Immature natural killer cell (primary cell): Measurements from ENCODE around the gene IL1RN. TPM values are rescaled to one million over a fixed set of nuclear protein-coding genes. Genes with fewer than 3 reads are reported as not detected.

Source experiments
- DNase-seq, 3 donors: peaks; one replicate each; pipeline ENCODE4 v3.0.0; 2022; ENCODE audit warnings: mixed read lengths in 1 of 3
- H3K27ac Mint-ChIP-seq, 6 donors: one replicate each; pipeline ENCODE4 v1.8.0; 2020; ENCODE audit warnings: mixed read lengths in 6 of 6, mild to moderate bottlenecking in 5 of 6, inconsistent platforms in 4 of 6, moderate library complexity in 3 of 6
- H3K27me3 Mint-ChIP-seq, 3 donors: one replicate each; pipeline ENCODE4 v1.8.0; 2020 to 2021; ENCODE audit warnings: low read depth in 3 of 3, mild to moderate bottlenecking in 3 of 3, mixed read lengths in 3 of 3, moderate library complexity in 3 of 3, inconsistent platforms in 1 of 3
- H3K36me3 Mint-ChIP-seq, 3 donors: one replicate each; pipeline ENCODE4 v1.8.0; 2020; ENCODE audit warnings: mixed read lengths in 3 of 3, inconsistent platforms in 2 of 3, mild to moderate bottlenecking in 2 of 3
- H3K4me1 Mint-ChIP-seq, 2 donors: one replicate each; pipeline ENCODE4 v1.8.0; 2020; ENCODE audit warnings: inconsistent platforms in 2 of 2, mild to moderate bottlenecking in 2 of 2, mixed read lengths in 2 of 2, moderate library complexity in 1 of 2
- H3K4me3 Mint-ChIP-seq, 5 donors: one replicate each; pipeline ENCODE4 v1.8.0; 2020; ENCODE audit warnings: mild to moderate bottlenecking in 5 of 5, mixed read lengths in 5 of 5, inconsistent platforms in 3 of 5, moderate library complexity in 3 of 5
- H3K9me3 Mint-ChIP-seq, 6 donors: one replicate each; pipeline ENCODE4 v1.8.0; 2020; ENCODE audit warnings: mild to moderate bottlenecking in 6 of 6, mixed read lengths in 6 of 6, inconsistent platforms in 4 of 6, moderate library complexity in 3 of 6
- polyA plus RNA-seq, 3 donors: library from polyadenylated mRNA; unstranded; fragments of 300-500 nt; fragmentation: Illumina TruSeq; gene quantifications; one replicate each; pipeline ENCODE4 v1.2.3, GENCODE V29; 2021

IL1RN gene
- polyA plus RNA-seq, 3 donors from 2014 or later: 0.44 to 2.3 (median 1.9) TPM

DNA sequence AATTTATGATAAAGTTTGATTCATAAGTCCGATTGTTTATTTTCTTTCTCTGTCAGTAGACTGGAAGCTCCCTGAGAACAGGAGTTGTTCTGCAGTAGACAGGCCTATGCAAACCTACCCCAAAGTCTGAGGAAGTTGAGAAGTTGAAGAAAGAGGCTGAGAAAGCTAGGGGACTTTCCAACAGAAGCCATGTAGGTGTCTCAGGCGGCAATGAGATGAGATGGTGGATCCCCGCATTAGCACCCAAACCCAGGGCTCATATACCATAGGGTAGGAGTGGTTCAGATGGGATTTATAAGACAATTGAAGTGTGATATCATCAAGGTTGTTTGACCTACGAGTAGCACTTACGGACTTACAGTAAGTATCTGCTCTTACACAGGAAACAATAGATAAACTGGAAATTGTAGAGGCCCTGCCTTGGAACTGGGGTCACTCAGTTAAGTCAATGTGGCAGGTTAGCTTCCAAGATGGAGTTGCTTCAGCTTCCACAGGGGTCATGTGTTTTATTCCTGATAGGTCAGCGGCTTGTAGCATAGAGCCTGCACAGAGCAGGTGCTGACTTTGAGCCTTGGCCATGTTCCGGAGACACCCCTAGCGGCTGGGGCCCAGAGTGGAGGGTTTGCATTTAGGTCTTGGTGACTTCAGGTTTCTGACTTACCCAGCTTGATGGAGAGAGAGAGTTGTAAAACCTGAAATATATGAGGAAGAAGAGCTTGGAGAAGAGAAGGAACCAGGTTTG lies 44.1 kb downstream of the IL1RN start:
- H3K9me3 Mint-ChIP-seq: peaks cover 0 to 6% (median 0%) of the 10 kb centered on the region in 6 donors
- DNase-seq: no peak
- peak overlapping the region; percentile 54 to 98 (median 95) for H3K27ac Mint-ChIP-seq
- H3K36me3 Mint-ChIP-seq: peaks cover 7 to 12% (median 7%) of the 10 kb centered on the region in 3 donors
- H3K27me3 Mint-ChIP-seq: peaks cover 13 to 29% (median 23%) of the 10 kb centered on the region in 3 donors
- H3K4me1 Mint-ChIP-seq: peaks cover 74 to 78% of the 10 kb centered on the region in 2 donors
- peak overlapping the region; percentile 28 to 71 (median 60) for H3K4me3 Mint-ChIP-seq

DNA sequence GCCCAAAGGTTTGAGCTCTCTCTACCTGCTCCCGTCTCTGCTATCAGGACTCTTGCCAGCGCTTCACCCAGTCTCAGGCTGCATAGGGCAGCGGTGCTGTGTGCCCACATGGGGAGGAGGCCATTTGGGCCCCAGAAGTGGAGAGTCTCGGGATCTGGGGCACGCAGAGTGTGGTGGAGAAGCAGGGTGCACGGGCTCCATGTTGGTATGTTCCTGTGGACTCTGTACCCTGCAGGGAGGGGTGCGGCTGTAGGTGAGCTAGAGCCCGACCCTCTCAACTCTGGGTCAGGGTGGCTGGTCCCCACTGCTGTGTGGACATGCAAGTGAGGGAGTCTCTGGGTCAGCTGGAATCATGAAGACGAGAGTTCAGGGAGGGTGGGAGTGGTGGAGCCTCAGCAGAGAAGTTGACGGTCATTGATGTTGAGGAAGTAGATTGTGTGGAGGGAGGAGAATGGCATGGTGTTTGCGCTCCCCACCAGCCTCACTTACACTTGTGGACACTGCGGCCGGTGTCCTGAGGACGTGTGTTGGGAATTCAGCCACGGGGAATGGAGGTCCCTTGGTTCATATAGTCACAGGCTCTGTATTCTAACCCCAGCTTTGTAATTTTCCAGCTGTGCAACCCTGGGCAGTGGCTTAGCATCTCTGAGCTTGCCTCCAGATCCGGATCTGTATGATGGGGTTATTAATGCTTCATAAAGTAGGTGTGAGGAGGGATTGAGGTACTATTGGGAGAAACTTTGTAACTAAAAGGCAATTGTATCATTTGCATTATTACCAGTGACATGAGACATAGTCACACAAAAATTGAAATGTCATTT lies 45.5 kb downstream of the IL1RN start:
- H3K4me3 Mint-ChIP-seq: peak overlapping the region; percentile 91 to 98 (median 94)
- H3K27me3 Mint-ChIP-seq: peaks cover 13 to 33% (median 23%) of the 10 kb centered on the region in 3 donors
- peak overlapping the region; percentile 94 to 98 (median 97) for H3K27ac Mint-ChIP-seq
- H3K36me3 Mint-ChIP-seq: peaks cover 8 to 13% (median 13%) of the 10 kb centered on the region in 3 donors
- no peak for DNase-seq
- H3K4me1 Mint-ChIP-seq: peaks cover 82 to 84% of the 10 kb centered on the region in 2 donors
- H3K9me3 Mint-ChIP-seq: peaks cover 0 to 6% (median 0%) of the 10 kb centered on the region in 6 donors

DNA sequence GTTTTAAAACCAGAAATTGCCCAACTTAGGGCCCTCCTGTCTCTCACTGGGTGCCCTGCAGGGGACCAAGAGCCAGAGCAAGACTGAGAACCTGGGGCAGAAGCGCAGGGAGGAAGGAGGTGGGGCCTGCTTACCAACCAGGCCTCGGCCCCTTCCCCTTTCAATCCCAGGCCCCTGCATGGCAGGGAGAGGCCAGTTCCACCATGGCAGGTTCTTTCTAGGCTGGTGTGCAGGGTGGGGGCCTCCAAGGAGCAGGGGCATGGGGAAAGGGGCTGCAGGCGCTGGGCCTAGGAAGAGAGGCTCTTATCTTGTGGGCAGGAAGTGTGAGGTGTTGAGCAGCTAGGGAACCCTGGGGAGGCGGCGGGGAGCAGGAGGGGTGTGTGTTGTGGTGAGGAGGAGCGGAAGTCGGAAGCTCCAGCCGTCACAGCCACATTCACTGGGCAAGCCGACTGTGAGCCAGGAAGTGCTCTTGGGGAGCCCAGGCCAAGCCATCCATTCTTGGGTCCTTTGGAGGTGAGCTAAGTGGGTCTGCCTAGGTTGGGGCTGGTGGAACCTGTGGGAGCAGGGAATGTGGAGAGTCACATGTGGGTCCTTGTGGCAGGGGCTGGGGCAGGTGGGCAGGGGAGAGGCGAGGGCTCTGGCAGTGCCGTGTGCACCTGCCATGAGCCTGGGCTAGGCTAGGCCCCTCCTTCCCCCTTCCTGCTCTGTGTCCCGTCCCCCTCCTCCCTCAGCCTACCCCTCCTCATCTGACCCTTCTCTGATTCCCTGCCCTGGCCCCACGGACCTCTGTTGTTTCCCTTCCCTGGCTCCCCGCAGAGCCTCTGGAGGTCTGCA lies 46.4 kb downstream of the IL1RN start, which contains the start of gene PSD4:
TSS of gene PSD4 (plus strand) at position 430 of the 834 bp plus-strand sequence. CDS start 8,486 bp downstream, outside the sequence.
- Mint-ChIP-seq H3K27me3 (peaks cover 13 to 33% (median 23%) of the 10 kb centered on the region in 3 donors), H3K4me1 (peaks cover 82 to 84% of the 10 kb centered on the region in 2 donors), H3K4me3 (peak within 1 kb of the TSS; percentile 91 to 98 (median 94)), H3K9me3 (peaks cover 0 to 6% (median 0%) of the 10 kb centered on the region in 6 donors), H3K36me3 (peaks cover 8 to 16% (median 12%) of the 10 kb centered on the region in 3 donors), H3K27ac (peak within 1 kb of the TSS; percentile 94 to 98 (median 97))
- peak; percentile 89 to 92 (median 91) for DNase-seq

DNA sequence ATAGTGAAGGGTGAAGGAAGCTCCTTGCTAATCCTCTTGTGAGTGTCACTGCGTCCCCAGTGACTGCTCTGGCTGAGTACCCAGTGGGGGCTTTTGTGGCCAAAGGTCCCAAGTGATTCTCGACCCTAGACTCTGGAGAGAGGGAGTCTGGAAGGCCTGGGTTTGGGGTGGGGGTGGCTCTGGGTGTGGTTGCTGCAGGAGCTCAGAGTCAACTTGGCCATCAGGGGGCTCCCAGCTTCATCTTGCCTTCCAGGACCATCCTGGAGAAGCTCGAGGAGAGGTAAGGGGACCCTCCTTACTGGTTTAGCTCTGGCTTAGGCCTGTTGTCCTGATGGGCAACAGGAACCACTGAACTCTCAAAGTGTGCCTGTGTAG lies 47.0 kb downstream of the IL1RN start:
- peaks cover 8 to 16% (median 11%) of the 10 kb centered on the region in 3 donors for H3K36me3 Mint-ChIP-seq
- H3K4me1 Mint-ChIP-seq: peaks cover 82 to 84% of the 10 kb centered on the region in 2 donors
- H3K27ac Mint-ChIP-seq: peak overlapping the region; percentile 94 to 98 (median 97)
- peaks cover 0 to 6% (median 0%) of the 10 kb centered on the region in 6 donors for H3K9me3 Mint-ChIP-seq
- no peak for DNase-seq
- H3K4me3 Mint-ChIP-seq: peak overlapping the region; percentile 91 to 98 (median 94)
- peaks cover 13 to 33% (median 23%) of the 10 kb centered on the region in 3 donors for H3K27me3 Mint-ChIP-seq

GRCh38 chr2:113175042-113175628 lies 47.7 kb downstream of the IL1RN start:
- peak; percentile 85 to 87 (median 86) for DNase-seq
- peak overlapping the region; percentile 94 to 98 (median 97) for H3K27ac Mint-ChIP-seq
- H3K4me1 Mint-ChIP-seq: peaks cover 82 to 84% of the 10 kb centered on the region in 2 donors
- peaks cover 0 to 6% (median 0%) of the 10 kb centered on the region in 6 donors for H3K9me3 Mint-ChIP-seq
- peak overlapping the region; percentile 91 to 98 (median 94) for H3K4me3 Mint-ChIP-seq
- H3K27me3 Mint-ChIP-seq: peaks cover 13 to 29% (median 23%) of the 10 kb centered on the region in 3 donors
- peaks cover 8 to 16% (median 11%) of the 10 kb centered on the region in 3 donors for H3K36me3 Mint-ChIP-seq

- Mint-ChIP-seq H3K4me3 (peak overlapping the region; percentile 91 to 98 (median 94)), H3K9me3 (peaks cover 0 to 6% (median 0%) of the 10 kb centered on the region in 6 donors), H3K36me3 (peaks cover 8 to 16% (median 11%) of the 10 kb centered on the region in 3 donors), H3K27me3 (peaks cover 13 to 29% (median 23%) of the 10 kb centered on the region in 3 donors), H3K27ac (peak overlapping the region; percentile 94 to 98 (median 97)), H3K4me1 (peaks cover 88 to 91% of the 10 kb centered on the region in 2 donors)
- peak; percentile 40 to 47 (median 46) for DNase-seq
Measured at GRCh38 chr2:113175736-113176695, 48.6 kb downstream of the IL1RN start.

DNA sequence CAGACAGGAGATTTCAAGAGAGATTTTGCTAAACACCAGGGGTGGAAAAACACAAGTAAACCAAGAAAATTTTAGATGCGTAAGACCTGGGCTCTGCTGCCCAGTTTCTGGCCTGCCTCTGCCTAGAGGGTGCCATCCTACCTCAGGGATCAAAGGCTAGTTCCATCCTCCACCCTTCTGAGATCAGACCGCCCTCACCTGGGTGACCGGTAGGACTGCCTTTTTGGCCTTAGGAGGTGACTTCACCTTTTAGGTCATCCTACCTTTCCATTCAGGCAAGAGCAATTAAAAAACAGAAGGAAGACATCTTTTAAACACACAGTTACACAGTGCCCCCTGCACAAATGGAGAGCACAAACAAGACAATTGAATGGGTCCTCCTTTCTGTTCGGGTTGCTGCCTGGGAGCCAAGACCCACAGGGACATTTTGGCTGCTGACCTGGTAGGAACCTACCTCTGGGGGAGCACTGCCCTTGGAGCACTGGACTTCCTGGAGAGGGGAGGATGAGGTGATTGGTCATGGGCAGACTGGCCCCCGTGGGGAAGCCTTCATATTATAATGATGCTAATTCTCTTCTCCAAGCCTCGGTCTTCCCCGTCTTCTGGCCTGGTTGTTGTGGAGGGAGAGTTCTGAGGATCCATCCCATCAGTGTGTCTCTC lies 49.4 kb downstream of the IL1RN start:
- peaks cover 13 to 30% (median 25%) of the 10 kb centered on the region in 3 donors for H3K27me3 Mint-ChIP-seq
- no peak for DNase-seq
- peaks cover 9 to 18% (median 13%) of the 10 kb centered on the region in 3 donors for H3K36me3 Mint-ChIP-seq
- H3K9me3 Mint-ChIP-seq: peaks cover 0 to 6% (median 0%) of the 10 kb centered on the region in 6 donors
- peak overlapping the region; percentile 94 to 98 (median 97) for H3K27ac Mint-ChIP-seq
- H3K4me1 Mint-ChIP-seq: peaks cover 88 to 91% of the 10 kb centered on the region in 2 donors
- peak overlapping the region; percentile 91 to 98 (median 94) for H3K4me3 Mint-ChIP-seq

- no peak for DNase-seq
- peaks cover 88 to 91% of the 10 kb centered on the region in 2 donors for H3K4me1 Mint-ChIP-seq
- H3K27ac Mint-ChIP-seq: peak overlapping the region; percentile 92 to 98 (median 97)
- H3K9me3 Mint-ChIP-seq: peaks cover 0 to 6% (median 0%) of the 10 kb centered on the region in 6 donors
- peaks cover 13 to 31% (median 27%) of the 10 kb centered on the region in 3 donors for H3K27me3 Mint-ChIP-seq
- H3K36me3 Mint-ChIP-seq: peaks cover 12 to 26% (median 15%) of the 10 kb centered on the region in 3 donors
- H3K4me3 Mint-ChIP-seq: peak overlapping the region; percentile 72 to 96 (median 92)
Measured at GRCh38 chr2:113178069-113178746, 50.8 kb downstream of the IL1RN start.

GRCh38 chr2:113178891-113179290 lies 51.5 kb downstream of the IL1RN start:
- peaks cover 88 to 91% of the 10 kb centered on the region in 2 donors for H3K4me1 Mint-ChIP-seq
- peaks cover 11 to 25% (median 20%) of the 10 kb centered on the region in 3 donors for H3K27me3 Mint-ChIP-seq
- peak overlapping the region; percentile 92 to 98 (median 97) for H3K27ac Mint-ChIP-seq
- H3K36me3 Mint-ChIP-seq: peaks cover 12 to 31% (median 16%) of the 10 kb centered on the region in 3 donors
- peaks cover 0 to 6% (median 0%) of the 10 kb centered on the region in 6 donors for H3K9me3 Mint-ChIP-seq
- peak overlapping the region; percentile 72 to 96 (median 92) for H3K4me3 Mint-ChIP-seq
- peak in 2 of 3 donors; percentile 23 to 24 for DNase-seq

DNA sequence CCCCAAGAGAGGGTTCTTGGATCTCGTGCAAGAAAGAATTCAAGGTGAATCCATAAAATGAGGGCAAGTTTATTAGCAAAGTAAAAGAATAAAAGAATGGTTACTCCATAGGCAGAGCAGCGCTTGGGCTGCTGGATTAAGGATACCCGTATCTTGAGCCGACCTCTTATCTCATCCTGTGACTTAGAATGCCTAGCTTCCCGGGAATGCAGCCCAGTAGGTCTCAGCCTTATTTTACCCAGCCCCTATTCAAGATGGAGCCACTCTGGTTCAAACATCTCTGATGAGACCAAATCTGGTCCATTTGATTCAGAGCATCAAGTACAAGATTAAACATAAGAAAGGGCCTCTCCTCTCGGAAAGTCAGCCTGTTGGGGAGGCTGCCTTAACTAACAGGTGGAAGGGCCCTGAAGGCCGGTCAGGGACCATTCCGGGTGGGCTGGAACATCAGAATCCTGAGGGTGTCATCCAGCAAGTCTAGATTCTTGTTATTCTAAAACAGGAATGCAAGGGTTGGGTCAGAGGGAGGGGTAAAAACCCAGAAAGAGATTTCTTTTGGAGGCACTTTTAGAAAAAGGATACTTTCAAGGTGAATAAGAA lies 52.1 kb downstream of the IL1RN start:
- H3K4me3 Mint-ChIP-seq: peak overlapping the region; percentile 72 to 96 (median 92)
- no peak for DNase-seq
- peak overlapping the region; percentile 92 to 98 (median 97) for H3K27ac Mint-ChIP-seq
- peaks cover 0 to 6% (median 0%) of the 10 kb centered on the region in 6 donors for H3K9me3 Mint-ChIP-seq
- peaks cover 90 to 92% of the 10 kb centered on the region in 2 donors for H3K4me1 Mint-ChIP-seq
- H3K27me3 Mint-ChIP-seq: peaks cover 10 to 19% (median 16%) of the 10 kb centered on the region in 3 donors
- H3K36me3 Mint-ChIP-seq: peaks cover 12 to 33% (median 18%) of the 10 kb centered on the region in 3 donors
